Measurements from ENCODE around the gene RPS25.
"Not testable (repeated sequence)": the region's sequence is repeated elsewhere in the genome, so short reads cannot be mapped to it uniquely, and the experiment has no call there.

The RPS25 gene

DNA sequence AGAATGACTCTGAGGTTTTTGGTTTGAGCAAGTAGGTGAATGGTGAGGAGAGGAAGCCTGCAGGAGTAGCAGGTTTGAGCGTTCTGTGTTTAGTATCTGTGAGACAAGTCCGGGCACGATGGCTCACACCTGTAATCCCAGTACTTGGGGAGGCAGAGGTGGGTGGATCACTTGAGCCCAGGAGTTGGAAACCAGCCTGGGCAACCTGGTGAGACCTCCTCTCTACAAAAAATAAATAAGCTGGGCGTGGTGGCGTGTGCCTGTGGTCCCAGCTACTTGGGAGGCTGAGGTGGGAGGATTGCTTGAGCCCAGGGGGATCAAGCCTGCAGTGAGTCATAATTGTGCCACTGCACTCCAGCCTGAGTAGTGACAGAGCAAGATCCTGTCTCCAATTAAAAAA lies 29.9 kb downstream of the RPS25 start:
- H3K4me1 ChIP-seq (ENCODE audit: low read length) = peaks cover 16% of the 10 kb centered on the region
- H3F3A ChIP-seq (ENCODE audit: insufficient read depth, low read length) = peaks cover 10% of the 10 kb centered on the region
- no peak for DNase-seq
- H2AFZ ChIP-seq (ENCODE audit: low read length) = no peak overlapping the region
- H3K27ac ChIP-seq (ENCODE audit: low read length) = no peak overlapping the region
- TF ChIP-seq, protein P1, sequence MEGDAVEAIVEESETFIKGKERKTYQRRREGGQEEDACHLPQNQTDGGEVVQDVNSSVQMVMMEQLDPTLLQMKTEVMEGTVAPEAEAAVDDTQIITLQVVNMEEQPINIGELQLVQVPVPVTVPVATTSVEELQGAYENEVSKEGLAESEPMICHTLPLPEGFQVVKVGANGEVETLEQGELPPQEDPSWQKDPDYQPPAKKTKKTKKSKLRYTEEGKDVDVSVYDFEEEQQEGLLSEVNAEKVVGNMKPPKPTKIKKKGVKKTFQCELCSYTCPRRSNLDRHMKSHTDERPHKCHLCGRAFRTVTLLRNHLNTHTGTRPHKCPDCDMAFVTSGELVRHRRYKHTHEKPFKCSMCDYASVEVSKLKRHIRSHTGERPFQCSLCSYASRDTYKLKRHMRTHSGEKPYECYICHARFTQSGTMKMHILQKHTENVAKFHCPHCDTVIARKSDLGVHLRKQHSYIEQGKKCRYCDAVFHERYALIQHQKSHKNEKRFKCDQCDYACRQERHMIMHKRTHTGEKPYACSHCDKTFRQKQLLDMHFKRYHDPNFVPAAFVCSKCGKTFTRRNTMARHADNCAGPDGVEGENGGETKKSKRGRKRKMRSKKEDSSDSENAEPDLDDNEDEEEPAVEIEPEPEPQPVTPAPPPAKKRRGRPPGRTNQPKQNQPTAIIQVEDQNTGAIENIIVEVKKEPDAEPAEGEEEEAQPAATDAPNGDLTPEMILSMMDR (IDR thresholded peaks at IDR 0.05; ENCODE audit: low read length) = no peak
- no peak for TF ChIP-seq EZH2 (optimal IDR thresholded peaks at IDR 0.05; ENCODE audit: low read depth, low read length)
- TF ChIP-seq EZH2phosphoT487 (IDR thresholded peaks at IDR 0.05; ENCODE audit: low read length) = no peak
- H3K9ac ChIP-seq (ENCODE audit: low read length) = no peak overlapping the region
- H4K20me1 ChIP-seq (ENCODE audit: insufficient read depth, low read length) = no peaks in the 10 kb centered on the region
- H3K4me3 ChIP-seq (ENCODE audit: low read length) = no peak overlapping the region
- H3K36me3 ChIP-seq (replicated peaks; ENCODE audit: insufficient read depth, low read length) = no peaks in the 10 kb centered on the region
- H3K79me2 ChIP-seq (ENCODE audit: low read length) = peaks cover 3% of the 10 kb centered on the region; the same call in 1 of the 2 replicates
- H3K9me2 ChIP-seq (replicated peaks; ENCODE audit: insufficient read depth, low read length) = no peaks in the 10 kb centered on the region
- no peaks in the 10 kb centered on the region for H3K9me3 ChIP-seq (replicated peaks; ENCODE audit: insufficient read depth, low read length)
- no peaks in the 10 kb centered on the region for H3K27me3 ChIP-seq (replicated peaks; ENCODE audit: insufficient read depth, low read length)
- H3K4me2 ChIP-seq (ENCODE audit: low read depth, low read length) = no peak overlapping the region

- Histone ChIP-seq H2AFZ (ENCODE audit: low read length) (no peak overlapping the region), H4K20me1 (ENCODE audit: insufficient read depth, low read length) (no peaks in the 10 kb centered on the region), H3F3A (ENCODE audit: insufficient read depth, low read length) (peaks cover under 1% of the 10 kb centered on the region; the same call in 1 of the 2 replicates), H3K4me3 (ENCODE audit: low read length) (no peak overlapping the region), H3K9ac (ENCODE audit: low read length) (no peak overlapping the region), H3K79me2 (ENCODE audit: low read length) (peaks cover 3% of the 10 kb centered on the region; the same call in 1 of the 2 replicates), H3K9me2 (replicated peaks; ENCODE audit: insufficient read depth, low read length) (no peaks in the 10 kb centered on the region), H3K27ac (ENCODE audit: low read length) (no peak overlapping the region), H3K4me1 (ENCODE audit: low read length) (peaks cover 5% of the 10 kb centered on the region), H3K36me3 (replicated peaks; ENCODE audit: insufficient read depth, low read length) (no peaks in the 10 kb centered on the region), H3K9me3 (replicated peaks; ENCODE audit: insufficient read depth, low read length) (no peaks in the 10 kb centered on the region), H3K4me2 (ENCODE audit: low read depth, low read length) (no peak overlapping the region), H3K27me3 (replicated peaks; ENCODE audit: insufficient read depth, low read length) (no peaks in the 10 kb centered on the region)
- TF ChIP-seq EZH2 (optimal IDR thresholded peaks at IDR 0.05; ENCODE audit: low read depth, low read length) = no peak
- TF ChIP-seq, protein P1 (IDR thresholded peaks at IDR 0.05; ENCODE audit: low read length) = no peak
- no peak for DNase-seq
Observed at GRCh38 chr11:118984825-118985224, 33.3 kb downstream of the RPS25 start.

- H3K9ac ChIP-seq (ENCODE audit: low read length); H3K4me3 ChIP-seq (ENCODE audit: low read length); H3F3A ChIP-seq (ENCODE audit: insufficient read depth, low read length); H3K9me2 ChIP-seq (replicated peaks; ENCODE audit: insufficient read depth, low read length); H3K27ac ChIP-seq (ENCODE audit: low read length); H3K27me3 ChIP-seq (replicated peaks; ENCODE audit: insufficient read depth, low read length); H3K4me2 ChIP-seq (ENCODE audit: low read depth, low read length); DNase-seq; H2AFZ ChIP-seq (ENCODE audit: low read length); H4K20me1 ChIP-seq (ENCODE audit: insufficient read depth, low read length); H3K9me3 ChIP-seq (replicated peaks; ENCODE audit: insufficient read depth, low read length); H3K79me2 ChIP-seq (ENCODE audit: low read length); H3K4me1 ChIP-seq (ENCODE audit: low read length); H3K36me3 ChIP-seq (replicated peaks; ENCODE audit: insufficient read depth, low read length): not testable (repeated sequence)
Observed at GRCh38 chr11:118984337-118984736, 33.8 kb downstream of the RPS25 start.

DNA sequence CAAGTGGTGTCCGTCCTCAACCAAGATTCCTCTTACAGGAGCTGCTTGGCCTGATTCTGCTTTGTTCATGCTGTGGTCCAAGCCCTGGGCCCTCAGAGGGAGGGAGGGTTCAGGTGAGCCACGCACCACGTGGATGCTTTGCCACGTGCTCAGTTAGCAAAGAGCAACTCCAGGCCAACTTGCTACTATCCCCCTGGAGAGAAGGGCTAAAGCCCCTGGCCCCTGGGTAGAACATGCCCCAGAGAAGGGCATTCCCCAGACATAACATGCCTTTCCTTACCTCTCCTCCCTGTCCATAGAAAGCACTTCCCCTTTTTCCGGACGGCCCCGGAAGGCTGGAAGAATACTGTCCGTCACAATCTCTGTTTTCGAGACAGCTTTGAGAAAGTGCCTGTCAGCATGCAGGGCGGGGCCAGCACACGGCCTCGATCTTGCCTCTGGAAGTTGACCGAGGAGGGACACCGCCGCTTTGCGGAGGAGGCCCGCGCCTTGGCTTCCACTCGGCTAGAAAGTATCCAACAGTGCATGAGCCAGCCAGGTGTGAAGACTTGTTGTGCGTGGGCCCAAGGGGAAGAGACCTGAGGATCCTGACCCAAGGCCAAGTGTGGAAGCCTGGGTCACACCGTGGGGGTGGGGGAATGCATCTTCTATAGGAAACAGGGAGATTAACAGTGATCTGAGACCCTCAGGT lies 37.8 kb downstream of the RPS25 start:
- no peak overlapping the region for H2AFZ ChIP-seq (ENCODE audit: low read length)
- DNase-seq = no peak

More for the DNA sequence above, 37.8 kb downstream of the RPS25 start:
- H3K9me3 ChIP-seq (replicated peaks; ENCODE audit: insufficient read depth, low read length) = no peaks in the 10 kb centered on the region
- no peak for TF ChIP-seq EZH2 (optimal IDR thresholded peaks at IDR 0.05; ENCODE audit: low read depth, low read length)
- no peak overlapping the region for H3K9ac ChIP-seq (ENCODE audit: low read length)
- no peaks in the 10 kb centered on the region for H3K9me2 ChIP-seq (replicated peaks; ENCODE audit: insufficient read depth, low read length)
- no peak overlapping the region for H3K4me3 ChIP-seq (ENCODE audit: low read length)
- H3K36me3 ChIP-seq (replicated peaks; ENCODE audit: insufficient read depth, low read length) = no peaks in the 10 kb centered on the region
- H3K27me3 ChIP-seq (replicated peaks; ENCODE audit: insufficient read depth, low read length) = no peaks in the 10 kb centered on the region
- H3K27ac ChIP-seq (ENCODE audit: low read length) = no peak overlapping the region
- H4K20me1 ChIP-seq (ENCODE audit: insufficient read depth, low read length) = no peaks in the 10 kb centered on the region
- H3K4me1 ChIP-seq (ENCODE audit: low read length) = no peaks in the 10 kb centered on the region
- no peaks in the 10 kb centered on the region for H3K79me2 ChIP-seq (ENCODE audit: low read length)
- no peak overlapping the region for H3K4me2 ChIP-seq (ENCODE audit: low read depth, low read length)
- no peaks in the 10 kb centered on the region for H3F3A ChIP-seq (ENCODE audit: insufficient read depth, low read length)
